ENCODE results near the gene ART4.

The ART4 gene

GRCh38 chr12:14843425-14843887 is at the start of gene ART4:
ART4 (minus strand) TSS chr12:14843526; CDS start chr12:14843113, 413 bp downstream.
- H3K27ac ChIP-seq, result peak within 1 kb of the TSS; percentile 89 to 90
- peak within 1 kb of the TSS; percentile 59 for H3K4me3 ChIP-seq
- DNase-seq (ENCODE audit: low spot score), result no peak
- TF ChIP-seq CTCF (IDR thresholded peaks at IDR 0.05), result no peak

GRCh38 chr12:14892726-14893505 is 49.6 kb upstream of the ART4 start:
- DNase-seq (ENCODE audit: low spot score), result no peak
- Histone ChIP-seq H3K4me3 (peak overlapping the region; percentile 28), H3K27ac (peak overlapping the region; percentile 82 to 88)
- no peak for TF ChIP-seq CTCF (IDR thresholded peaks at IDR 0.05)

- DNase-seq (ENCODE audit: low spot score), result no peak
- H3K4me3 ChIP-seq, result no peak overlapping the region
- peak overlapping the region; percentile 7 to 55 for H3K27ac ChIP-seq
- no peak for TF ChIP-seq CTCF (IDR thresholded peaks at IDR 0.05)
Measured at GRCh38 chr12:14890701-14891100, 47.4 kb upstream of the ART4 start.

- no peak for TF ChIP-seq CTCF (IDR thresholded peaks at IDR 0.05)
Measured at GRCh38 chr12:14886271-14886670, 42.9 kb upstream of the ART4 start.

GRCh38 chr12:14885718-14886221 is 42.4 kb upstream of the ART4 start, which contains the start of gene MGP:
MGP (minus strand) TSS chr12:14885854; CDS start chr12:14885791, 63 bp downstream.
- TF ChIP-seq CTCF (IDR thresholded peaks at IDR 0.05), result no peak
- peak; percentile 87 for DNase-seq (ENCODE audit: low spot score)
- peak within 1 kb of the TSS; percentile 79 to 88 for H3K27ac ChIP-seq
- H3K4me3 ChIP-seq, result peak within 1 kb of the TSS; percentile 61

More at GRCh38 chr12:14886271-14886670, 42.9 kb upstream of the ART4 start:
- Histone ChIP-seq H3K4me3 (peak overlapping the region; percentile 61), H3K27ac (peak overlapping the region; percentile 79 to 88)
- no peak for DNase-seq (ENCODE audit: low spot score)

- no peak for TF ChIP-seq CTCF (IDR thresholded peaks at IDR 0.05)
- Histone ChIP-seq H3K4me3 (peak overlapping the region; percentile 61), H3K27ac (peak overlapping the region; percentile 79 to 88)
- DNase-seq (ENCODE audit: low spot score), result peak; percentile 86
Measured at GRCh38 chr12:14884458-14884878, 41.1 kb upstream of the ART4 start.

All from coronary artery (tissue), 2 donors.